T-cell (primary cell): ENCODE measurements around the gene AGBL1. TPM values are rescaled to one million over a fixed set of nuclear protein-coding genes. Genes with fewer than 3 reads are reported as not detected.

Experiments used
- ATAC-seq, 4 experiments: fragments of 200-7000 bp in 3 of 4; fragments of 150-1000 bp in 1 of 4; cut with Tn5 transposase; replicated peaks in 1 of 4; 1 replicate in 3 of 4; 2 replicates in 1 of 4; pipeline ENCODE4 v1.10.0; 2021; ENCODE audit warnings: moderate library complexity in 3 of 4, mild to moderate bottlenecking in 2 of 4, moderate number of reproducible peaks in 1 of 4
- CTCF ChIA-PET, 2 donors: fragments of 300-600 bp; sonication (Branson Sonifier 250); formaldehyde crosslinking; loops; one replicate each; lab custom pipeline; 2022; ENCODE audit warnings: antibody characterized with exemption in 2 of 2; lab: Charles Lee
- POLR2A ChIA-PET, 2 donors: fragments of 300-600 bp; sonication (Branson Sonifier 250); formaldehyde crosslinking; loops; one replicate each; lab custom pipeline; 2022; ENCODE audit warnings: antibody characterized with exemption in 2 of 2; lab: Charles Lee
- DNase-seq, 35 experiments: peaks; one replicate each; pipeline versions ENCODE4 v3.0.0 to v3.0.0-alpha.2; 2013 to 2023
- H3K27ac ChIP-seq: one replicate; pipeline ENCODE4 v1.5.1; 2013; ENCODE audit warnings: low read length
- H3K27me3 ChIP-seq, 2 experiments: replicated peaks in 1 of 2; 1 replicate in 1 of 2; 2 replicates in 1 of 2; pipeline versions ENCODE4 v1.6.1 to v1.7.0; 2013; ENCODE audit warnings: low read length in 1 of 2, mixed read lengths in 1 of 2; ENCODE audit not compliant: control insufficient read depth in 2 of 2, insufficient read depth in 2 of 2; ENCODE audit errors: extremely low read depth in 1 of 2
- H3K36me3 ChIP-seq, 2 donors: 1 replicate in 1 of 2; 2 replicates in 1 of 2; pipeline versions ENCODE4 v1.6.1 to v1.7.0; 2013; ENCODE audit warnings: low read length in 1 of 2; ENCODE audit not compliant: control insufficient read depth in 2 of 2, insufficient read depth in 1 of 2; ENCODE audit errors: extremely low read depth in 1 of 2
- H3K4me1 ChIP-seq, 2 experiments: 1 replicate in 1 of 2; 2 replicates in 1 of 2; pipeline versions ENCODE4 v1.6.1 to v1.7.0; 2013; ENCODE audit warnings: low read length in 2 of 2, mixed read lengths in 1 of 2; ENCODE audit not compliant: insufficient read depth in 2 of 2, control insufficient read depth in 1 of 2; ENCODE audit errors: extremely low read depth in 1 of 2
- H3K4me3 ChIP-seq, 2 donors: 1 replicate in 1 of 2; 2 replicates in 1 of 2; pipeline versions ENCODE4 v1.5.1 to v1.7.0; 2013; ENCODE audit warnings: mild to moderate bottlenecking in 2 of 2, low read length in 1 of 2, moderate library complexity in 1 of 2; ENCODE audit not compliant: control insufficient read depth in 1 of 2; ENCODE audit errors: extremely low read depth in 1 of 2
- H3K9me3 ChIP-seq: 2 replicates; pipeline ENCODE4 v1.7.0; 2013
- H3K27ac Mint-ChIP-seq, 2 donors: one replicate each; pipeline ENCODE4 v1.8.0; 2020 to 2021; ENCODE audit warnings: mild to moderate bottlenecking in 2 of 2, mixed read lengths in 2 of 2
- H3K27me3 Mint-ChIP-seq, 2 donors: one replicate each; pipeline ENCODE4 v1.8.0; 2021 to 2022; ENCODE audit warnings: mixed read lengths in 2 of 2
- H3K36me3 Mint-ChIP-seq: one replicate; pipeline ENCODE4 v1.8.0; 2021; ENCODE audit warnings: mixed read lengths
- H3K4me1 Mint-ChIP-seq, 3 donors: one replicate each; pipeline ENCODE4 v1.8.0; 2020 to 2022; ENCODE audit warnings: mixed read lengths in 3 of 3, mild to moderate bottlenecking in 1 of 3
- H3K4me3 Mint-ChIP-seq, 3 donors: one replicate each; pipeline ENCODE4 v1.8.0; 2020 to 2022; ENCODE audit warnings: mild to moderate bottlenecking in 3 of 3, mixed read lengths in 3 of 3, moderate library complexity in 3 of 3
- H3K9me3 Mint-ChIP-seq, 3 donors: one replicate each; pipeline ENCODE4 v1.8.0; 2020 to 2022; ENCODE audit warnings: mixed read lengths in 3 of 3
- WGBS: methylation state at CpG from one replicate; pipeline ENCODE4 v1.1.5; 2013; ENCODE audit warnings: missing lambda C conversion rate; ENCODE audit not compliant: insufficient coverage; 5-methylcytosine and 5-hydroxymethylcytosine counted together
- total RNA-seq, 35 experiments: library from RNA in 6 of 35; stranded (reverse) in 6 of 35; fragments of 120-200 nt in 1 of 35; gene quantifications; one replicate each; pipeline versions ENCODE4 v1.2.1 to v1.2.4 and lab custom pipeline; 2013 to 2026

Gene AGBL1
- total RNA-seq, 5 donors from 2014 or later (not counting 1 experiment from before 2014, with no cell fraction given) = not detected

DNA sequence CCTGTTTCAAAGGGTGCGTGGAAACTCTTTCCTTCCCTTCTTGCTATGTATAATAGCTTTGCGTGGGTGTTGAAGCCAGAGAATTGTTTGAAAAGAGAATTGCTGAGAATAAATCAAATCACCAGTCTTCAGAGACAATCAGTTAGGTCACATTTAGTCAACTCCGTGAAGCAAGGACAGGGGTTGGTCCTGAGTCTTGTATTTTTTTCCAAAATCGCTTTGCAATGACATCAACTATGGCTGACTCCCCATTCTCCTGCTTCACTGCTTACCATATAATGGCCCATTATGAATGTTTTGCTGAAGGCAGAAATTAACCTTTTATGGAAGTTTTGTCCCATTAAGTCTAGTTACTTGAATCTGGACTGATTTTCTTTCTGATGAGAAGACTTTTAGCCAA lies 852.8 kb downstream of the AGBL1 start:
- ChIA-PET POLR2A (no interaction called here), CTCF (no interaction called here)
- H3K4me1 Mint-ChIP-seq = no peaks in the 10 kb centered on the region
- H3K4me3 Mint-ChIP-seq = no peak overlapping the region
- Histone ChIP-seq H3K27me3 (no peaks in the 10 kb centered on the region), H3K9me3 (no peaks in the 10 kb centered on the region), H3K27ac (no peak overlapping the region), H3K4me3 (no peak overlapping the region), H3K36me3 (no peaks in the 10 kb centered on the region), H3K4me1 (no peaks in the 10 kb centered on the region)
- 90% methylated on average over 2 of the region's 4 CpGs for WGBS
- DNase-seq (no peak), ATAC-seq (no peak)
- no peak overlapping the region for H3K27ac Mint-ChIP-seq
- no peaks in the 10 kb centered on the region for H3K36me3 Mint-ChIP-seq
- peaks cover 0 to 6% (median 4%) of the 10 kb centered on the region in 3 donors for H3K9me3 Mint-ChIP-seq
- peaks cover 7 to 8% of the 10 kb centered on the region in 2 donors for H3K27me3 Mint-ChIP-seq

DNA sequence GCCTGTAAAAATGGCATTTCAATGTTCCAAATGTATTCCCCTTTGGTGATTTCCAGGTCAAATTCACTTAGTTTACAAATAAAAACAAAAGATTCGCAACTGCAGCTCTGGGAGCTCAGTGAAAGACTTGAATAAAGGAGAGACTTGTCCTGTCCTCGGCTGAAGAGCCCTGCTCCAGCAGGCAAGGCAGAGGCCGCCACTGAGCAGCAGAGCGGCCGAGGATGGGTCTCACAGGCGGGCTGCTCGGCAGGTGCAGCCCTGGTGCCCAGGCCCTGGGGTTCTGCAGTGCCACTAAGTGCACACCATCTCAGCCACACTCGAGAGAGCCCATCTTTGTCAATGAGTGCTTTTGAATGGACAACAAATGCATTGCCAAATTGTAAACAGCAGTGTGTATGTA lies 856.2 kb downstream of the AGBL1 start:
- H3K36me3 Mint-ChIP-seq = no peaks in the 10 kb centered on the region
- WGBS = 65% methylated on average over 7 of the region's 8 CpGs
- Histone ChIP-seq H3K4me3 (no peak overlapping the region), H3K9me3 (no peaks in the 10 kb centered on the region), H3K27ac (no peak overlapping the region), H3K36me3 (no peaks in the 10 kb centered on the region), H3K4me1 (no peaks in the 10 kb centered on the region), H3K27me3 (no peaks in the 10 kb centered on the region)
- CTCF ChIA-PET = no interaction called here
- POLR2A ChIA-PET = no interaction called here
- no peak overlapping the region for H3K4me3 Mint-ChIP-seq
- no peak overlapping the region for H3K27ac Mint-ChIP-seq
- ATAC-seq = no peak
- DNase-seq = no peak
- H3K4me1 Mint-ChIP-seq = no peaks in the 10 kb centered on the region
- peaks cover 0 to 6% (median 4%) of the 10 kb centered on the region in 3 donors for H3K9me3 Mint-ChIP-seq
- H3K27me3 Mint-ChIP-seq = peaks cover 8 to 9% of the 10 kb centered on the region in 2 donors

DNA sequence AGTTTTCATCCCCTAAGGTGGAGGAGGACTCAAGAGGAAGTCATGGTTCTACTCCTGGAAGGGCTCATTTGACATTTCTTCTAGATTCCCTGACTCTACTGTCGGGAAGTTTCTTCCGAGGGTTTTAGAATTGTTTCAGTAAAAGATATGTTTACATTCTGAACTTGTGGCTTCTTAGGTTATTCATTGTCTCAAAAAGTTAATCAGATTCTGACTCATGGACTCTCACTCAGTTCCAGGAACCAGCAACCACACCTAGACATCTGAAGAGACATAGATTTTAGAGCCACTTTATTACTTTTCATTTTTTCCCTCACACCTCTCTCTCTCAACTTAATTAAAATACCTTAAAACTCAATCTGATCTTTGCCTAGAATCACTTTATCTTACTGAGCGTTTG lies 862.6 kb downstream of the AGBL1 start:
- CTCF ChIA-PET = no interaction called here
- Mint-ChIP-seq H3K27me3 (peaks cover 4 to 7% of the 10 kb centered on the region in 2 donors), H3K9me3 (no peaks in the 10 kb centered on the region), H3K36me3 (no peaks in the 10 kb centered on the region), H3K4me1 (no peaks in the 10 kb centered on the region), H3K4me3 (no peak overlapping the region), H3K27ac (no peak overlapping the region)
- DNase-seq (no peak), ATAC-seq (no peak)
- Histone ChIP-seq H3K27me3 (peaks cover 0 to 4% of the 10 kb centered on the region in 2 experiments), H3K27ac (no peak overlapping the region), H3K36me3 (no peaks in the 10 kb centered on the region), H3K4me3 (no peak overlapping the region), H3K4me1 (no peaks in the 10 kb centered on the region), H3K9me3 (no peaks in the 10 kb centered on the region)
- WGBS = 83% methylated on average over 1 of the region's 3 CpGs
- POLR2A ChIA-PET = no interaction called here

DNA sequence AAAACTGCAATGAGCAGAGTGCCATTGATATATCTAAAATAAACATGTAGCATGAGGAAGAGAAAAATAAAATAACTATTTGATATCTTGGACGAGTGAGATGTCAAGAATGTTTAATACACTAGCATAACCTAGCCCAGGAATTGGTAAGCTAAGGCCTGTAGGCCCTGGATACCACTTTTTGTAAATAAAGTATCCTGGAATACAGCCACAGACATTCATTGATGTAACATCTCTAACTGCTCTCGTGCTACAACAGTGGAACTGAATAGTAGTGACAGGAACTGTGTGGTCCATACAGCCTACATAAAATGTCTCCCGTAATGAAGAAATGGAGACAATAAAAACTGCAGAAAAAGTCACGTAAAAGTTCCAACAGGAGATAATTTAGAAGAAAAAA lies 869.0 kb downstream of the AGBL1 start:
- no peaks in the 10 kb centered on the region for H3K4me1 ChIP-seq
- H3K27ac ChIP-seq = no peak overlapping the region
- ChIA-PET POLR2A (no interaction called here), CTCF (no interaction called here)
- H3K9me3 ChIP-seq = no peaks in the 10 kb centered on the region
- H3K27me3 Mint-ChIP-seq = peaks cover 0 to 6% of the 10 kb centered on the region in 2 donors
- no peaks in the 10 kb centered on the region for H3K9me3 Mint-ChIP-seq
- no peak overlapping the region for H3K27ac Mint-ChIP-seq
- no peaks in the 10 kb centered on the region for H3K36me3 Mint-ChIP-seq
- no peak overlapping the region for H3K4me3 Mint-ChIP-seq
- no peaks in the 10 kb centered on the region for H3K4me1 Mint-ChIP-seq
- DNase-seq (no peak), ATAC-seq (no peak)
- no peak overlapping the region for H3K4me3 ChIP-seq
- no peaks in the 10 kb centered on the region for H3K36me3 ChIP-seq
- WGBS = no CpG with 5 or more reads among the region's 4 CpGs
- no peaks in the 10 kb centered on the region for H3K27me3 ChIP-seq

DNA sequence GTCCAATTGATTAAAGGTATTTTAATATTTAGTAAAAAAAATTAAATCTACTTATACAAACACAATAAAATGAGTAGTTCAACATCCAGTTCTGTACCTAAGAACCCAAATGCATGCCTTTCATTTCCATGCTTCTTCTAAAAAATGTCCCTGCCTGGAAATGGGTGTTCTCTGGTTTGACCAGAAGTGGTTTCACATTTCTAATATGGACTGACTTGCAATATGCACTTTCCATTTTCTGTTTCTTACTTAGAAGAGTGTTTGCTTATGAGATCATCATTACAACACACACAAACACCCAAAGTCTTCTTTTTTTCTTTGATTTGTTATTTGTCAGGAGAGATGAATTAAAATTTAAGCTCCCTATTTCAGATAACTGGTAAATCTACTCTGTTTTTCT lies 879.6 kb downstream of the AGBL1 start:
- DNase-seq (no peak), ATAC-seq (no peak)
- Mint-ChIP-seq H3K36me3 (no peaks in the 10 kb centered on the region), H3K27ac (no peak overlapping the region), H3K4me1 (no peaks in the 10 kb centered on the region), H3K27me3 (peaks cover 0 to 2% of the 10 kb centered on the region in 2 donors), H3K9me3 (no peaks in the 10 kb centered on the region), H3K4me3 (no peak overlapping the region)
- H3K9me3 ChIP-seq = no peaks in the 10 kb centered on the region
- no peak overlapping the region for H3K4me3 ChIP-seq
- no peaks in the 10 kb centered on the region for H3K36me3 ChIP-seq
- H3K27ac ChIP-seq = no peak overlapping the region
- H3K27me3 ChIP-seq = no peaks in the 10 kb centered on the region
- ChIA-PET POLR2A (no interaction called here), CTCF (no interaction called here)
- no peaks in the 10 kb centered on the region for H3K4me1 ChIP-seq

DNA sequence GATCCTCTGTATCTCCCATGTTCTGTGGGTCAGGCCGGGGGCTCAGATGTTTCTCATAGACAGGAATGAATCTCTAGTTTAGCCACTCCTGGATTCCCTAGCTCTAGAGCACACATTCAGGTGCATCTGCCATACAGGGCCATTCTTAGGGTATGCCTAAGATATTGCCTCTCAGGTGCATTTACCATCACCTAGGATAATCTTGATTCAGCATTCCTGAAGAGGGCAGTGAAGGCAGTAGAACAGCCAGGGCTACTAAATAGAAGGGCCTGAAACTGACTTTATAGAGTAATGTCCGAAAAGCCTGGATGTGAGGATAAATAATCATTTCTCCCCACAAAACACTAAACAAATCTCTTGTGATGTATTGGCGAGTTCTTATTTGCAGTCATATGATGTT lies 882.0 kb downstream of the AGBL1 start:
- DNase-seq (no peak), ATAC-seq (no peak)
- Mint-ChIP-seq H3K36me3 (no peaks in the 10 kb centered on the region), H3K27ac (no peak overlapping the region), H3K9me3 (no peaks in the 10 kb centered on the region), H3K27me3 (no peaks in the 10 kb centered on the region), H3K4me1 (no peaks in the 10 kb centered on the region), H3K4me3 (no peak overlapping the region)
- Histone ChIP-seq H3K4me3 (no peak overlapping the region), H3K27me3 (no peaks in the 10 kb centered on the region), H3K9me3 (no peaks in the 10 kb centered on the region), H3K36me3 (no peaks in the 10 kb centered on the region), H3K27ac (no peak overlapping the region), H3K4me1 (no peaks in the 10 kb centered on the region)
- POLR2A ChIA-PET = no interaction called here
- CTCF ChIA-PET = no interaction called here
- WGBS = 67% methylated on average over 1 of the region's 3 CpGs

DNA sequence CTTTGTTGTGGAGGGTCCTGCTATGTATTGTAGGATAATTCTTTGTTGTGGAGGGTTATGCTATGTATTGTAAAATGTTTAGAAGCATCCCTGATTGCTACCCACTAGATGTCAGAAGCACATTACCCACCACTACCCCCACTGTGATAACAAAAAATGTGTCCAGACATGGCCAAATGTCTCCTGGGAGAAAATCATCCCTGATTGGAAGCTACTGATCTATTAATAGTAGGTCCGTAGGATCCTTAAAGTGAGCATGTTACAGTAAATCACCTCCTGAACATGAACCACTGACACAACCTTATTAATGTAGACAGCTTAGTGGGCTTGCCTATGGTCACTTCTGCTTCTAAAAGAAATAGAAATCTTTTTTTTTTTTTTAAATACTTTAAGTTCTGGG lies 884.6 kb downstream of the AGBL1 start:
- ChIA-PET CTCF (no interaction called here), POLR2A (no interaction called here)
- WGBS = no CpG with 5 or more reads among the region's 1 CpG

More for the DNA sequence above, 884.6 kb downstream of the AGBL1 start:
- no peaks in the 10 kb centered on the region for H3K4me1 ChIP-seq
- H3K4me3 Mint-ChIP-seq = no peak overlapping the region
- no peak overlapping the region for H3K27ac ChIP-seq
- no peak overlapping the region for H3K4me3 ChIP-seq
- no peaks in the 10 kb centered on the region for H3K9me3 Mint-ChIP-seq
- no peaks in the 10 kb centered on the region for H3K36me3 ChIP-seq
- no peak for DNase-seq
- no peaks in the 10 kb centered on the region for H3K36me3 Mint-ChIP-seq
- no peaks in the 10 kb centered on the region for H3K27me3 ChIP-seq
- H3K27ac Mint-ChIP-seq = no peak overlapping the region
- H3K4me1 Mint-ChIP-seq = no peaks in the 10 kb centered on the region
- H3K9me3 ChIP-seq = no peaks in the 10 kb centered on the region
- no peak for ATAC-seq
- no peaks in the 10 kb centered on the region for H3K27me3 Mint-ChIP-seq
